ENCODE measurements around the gene EHF.
"Not testable (repeated sequence)": the region's sequence is repeated elsewhere in the genome, so short reads cannot be mapped to it uniquely, and the experiment has no call there.

EHF gene

DNA sequence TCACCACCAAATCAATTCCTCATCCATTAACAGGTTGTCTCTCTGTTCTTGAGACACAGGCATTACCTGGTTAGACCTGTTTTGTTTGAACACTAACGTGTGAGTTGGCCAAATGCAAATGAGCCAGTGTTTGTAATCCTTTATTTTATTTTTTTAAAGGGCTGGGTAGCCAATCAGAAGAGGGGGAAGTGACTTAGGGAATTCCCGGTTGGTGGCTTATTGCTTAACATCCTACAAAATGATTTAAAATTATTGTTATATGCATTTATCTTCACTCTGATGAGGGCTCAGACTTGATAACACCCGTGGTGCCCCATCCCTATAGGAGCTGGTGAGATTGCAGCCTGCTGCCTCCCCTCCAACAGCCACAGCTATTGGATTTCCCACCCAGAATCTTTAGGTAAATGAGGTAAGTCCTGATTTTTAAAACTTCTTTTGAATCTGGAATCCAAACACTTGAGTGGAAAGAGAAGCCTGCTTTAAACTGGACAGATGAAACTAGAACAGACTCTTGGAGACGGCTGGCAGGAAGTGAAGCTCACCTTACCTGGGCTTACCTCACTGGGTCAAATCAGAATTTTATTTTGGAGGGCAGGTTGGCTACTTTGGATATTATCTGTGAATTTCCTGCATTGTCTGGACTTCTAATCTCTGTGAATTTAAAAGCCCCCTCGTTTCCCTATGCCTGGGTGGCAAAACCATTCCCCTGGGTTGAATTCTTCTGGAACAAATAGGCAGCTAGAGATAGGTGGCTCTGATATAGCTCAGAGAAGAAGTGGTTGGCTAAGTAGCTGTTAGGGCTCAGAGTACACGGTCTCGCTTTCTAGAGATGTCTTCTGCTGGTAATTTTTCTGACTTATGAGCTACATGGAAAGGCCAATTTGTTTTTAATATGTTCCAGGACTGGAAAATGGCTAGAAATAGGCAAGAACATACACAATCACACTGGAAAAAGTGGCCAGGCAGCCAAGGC, at the start of gene EHF:
EHF (plus strand) TSS at position 274 of the 973 bp plus-strand sequence. CDS start 21,538 bp downstream, outside the sequence.
- Mint-ChIP-seq H3K4me1 (no peaks in the 10 kb centered on the region), H3K36me3 (peaks cover 1% of the 10 kb centered on the region), H3K27ac (no peak within 1 kb of the TSS), H3K9me3 (no peaks in the 10 kb centered on the region), H3K4me3 (no peak within 1 kb of the TSS), H3K27me3 (peaks cover 7% of the 10 kb centered on the region)

DNA sequence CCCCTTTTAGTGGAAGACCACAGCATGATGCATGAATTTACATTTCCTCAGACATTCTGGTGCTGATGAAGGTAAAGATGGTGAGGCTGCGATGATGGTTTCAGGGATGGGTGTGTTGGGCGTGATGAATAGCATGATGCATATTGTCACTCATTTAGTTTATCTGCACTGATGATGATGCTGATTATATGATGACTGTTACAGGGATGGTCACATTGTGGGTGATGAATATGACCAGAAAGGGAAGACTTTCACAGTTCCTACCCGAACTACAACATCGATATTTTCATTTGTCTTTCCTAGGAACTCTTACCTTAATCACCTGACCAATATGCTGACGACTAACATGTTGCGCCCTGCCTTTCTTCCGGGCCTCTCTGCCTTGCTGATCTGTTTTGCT, 47.4 kb upstream of the EHF start:
- Mint-ChIP-seq H3K36me3 (no peaks in the 10 kb centered on the region), H3K27me3 (peaks cover 29% of the 10 kb centered on the region), H3K4me1 (no peaks in the 10 kb centered on the region), H3K9me3 (no peaks in the 10 kb centered on the region), H3K4me3 (no peak overlapping the region), H3K27ac (no peak overlapping the region)

DNA sequence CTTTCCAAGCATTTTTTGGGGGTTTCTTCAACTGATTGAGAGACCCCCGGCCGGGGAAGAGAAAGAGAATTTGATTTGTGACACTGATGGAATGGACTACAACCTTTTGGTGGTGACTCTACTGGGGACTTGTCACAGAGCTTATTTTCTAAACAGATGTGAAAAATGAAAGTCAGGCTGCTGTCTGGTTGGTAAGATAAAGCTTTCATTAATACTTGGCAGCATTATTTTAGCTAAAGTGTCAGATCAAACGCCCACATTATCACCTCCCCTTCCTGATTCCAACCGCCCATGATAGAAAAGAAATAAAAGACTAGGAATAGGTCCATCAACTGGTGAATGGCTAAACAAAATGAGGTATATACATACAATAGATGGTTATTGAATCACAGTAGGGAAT, 45.6 kb upstream of the EHF start:
- peaks cover 33% of the 10 kb centered on the region for H3K27me3 Mint-ChIP-seq
- no peak overlapping the region for H3K4me3 Mint-ChIP-seq
- no peak overlapping the region for H3K27ac Mint-ChIP-seq
- H3K9me3 Mint-ChIP-seq = no peaks in the 10 kb centered on the region
- H3K36me3 Mint-ChIP-seq = no peaks in the 10 kb centered on the region
- H3K4me1 Mint-ChIP-seq = no peaks in the 10 kb centered on the region

DNA sequence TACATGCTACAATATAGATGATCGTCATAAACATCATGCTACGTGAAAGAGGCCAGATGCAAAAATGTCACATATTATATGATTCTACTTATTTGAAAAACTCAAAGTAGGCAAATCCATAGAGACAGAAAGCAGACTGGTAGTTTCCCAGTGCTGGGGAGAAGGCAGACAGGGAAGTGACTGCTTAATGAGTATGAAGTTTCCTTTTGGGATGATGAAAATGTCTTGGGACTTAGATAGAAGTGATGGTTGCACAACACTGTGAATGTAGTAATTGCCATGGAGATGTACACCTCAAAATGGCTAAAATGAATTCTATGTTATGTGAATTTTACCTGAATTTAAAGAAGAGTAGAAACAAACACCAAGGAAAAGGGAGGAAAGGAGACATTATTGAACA, 45.2 kb upstream of the EHF start:
- no peak overlapping the region for H3K27ac Mint-ChIP-seq
- H3K36me3 Mint-ChIP-seq = no peaks in the 10 kb centered on the region
- H3K9me3 Mint-ChIP-seq = no peaks in the 10 kb centered on the region
- no peak overlapping the region for H3K4me3 Mint-ChIP-seq
- no peaks in the 10 kb centered on the region for H3K4me1 Mint-ChIP-seq
- H3K27me3 Mint-ChIP-seq = peaks cover 31% of the 10 kb centered on the region

DNA sequence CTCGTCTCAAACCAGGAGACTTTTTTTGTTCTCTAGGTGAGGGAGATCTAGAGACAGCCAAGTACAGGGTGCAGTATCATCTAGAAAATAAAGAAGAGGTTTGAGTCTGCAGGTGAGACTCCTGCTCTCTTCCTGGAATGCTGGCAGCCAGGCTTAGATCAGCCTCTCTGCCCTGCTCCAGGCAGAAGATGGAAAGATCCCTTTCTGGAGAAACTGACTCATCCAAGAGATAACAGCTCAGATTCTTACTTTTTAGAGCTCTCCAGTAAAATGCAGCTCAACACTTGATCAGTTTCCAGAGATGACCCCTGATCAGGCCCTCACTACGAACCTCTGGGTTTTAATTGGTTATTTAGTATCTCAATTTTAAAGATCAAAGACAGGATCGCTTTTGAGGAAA, 44.6 kb upstream of the EHF start:
- Mint-ChIP-seq H3K4me3 (no peak overlapping the region), H3K27ac (no peak overlapping the region), H3K36me3 (no peaks in the 10 kb centered on the region), H3K4me1 (no peaks in the 10 kb centered on the region), H3K27me3 (peaks cover 32% of the 10 kb centered on the region), H3K9me3 (no peaks in the 10 kb centered on the region)

DNA sequence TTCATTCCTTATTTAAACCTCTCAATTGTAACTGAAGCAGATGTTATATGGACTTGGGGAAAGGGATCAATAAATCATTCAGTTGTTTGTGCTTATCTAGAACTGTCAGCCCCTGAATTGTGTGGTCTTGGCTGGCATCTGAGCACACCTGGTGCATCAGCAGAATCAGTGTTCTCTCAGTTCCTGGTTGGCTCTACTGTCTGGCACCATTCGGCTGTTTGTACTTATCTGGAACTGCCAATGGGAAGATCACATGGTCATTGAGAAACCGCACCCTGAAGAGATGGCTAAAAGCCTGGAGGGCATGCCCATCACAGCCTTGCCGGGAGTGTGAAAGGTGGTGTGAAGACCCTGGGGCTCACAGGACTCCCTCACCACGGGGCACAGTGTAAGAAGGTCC, 37.1 kb upstream of the EHF start:
- H3K4me3 Mint-ChIP-seq = no peak overlapping the region
- peaks cover 3% of the 10 kb centered on the region for H3K4me1 Mint-ChIP-seq
- H3K36me3 Mint-ChIP-seq = no peaks in the 10 kb centered on the region
- no peaks in the 10 kb centered on the region for H3K9me3 Mint-ChIP-seq
- H3K27me3 Mint-ChIP-seq = peaks cover 13% of the 10 kb centered on the region
- no peak overlapping the region for H3K27ac Mint-ChIP-seq

DNA sequence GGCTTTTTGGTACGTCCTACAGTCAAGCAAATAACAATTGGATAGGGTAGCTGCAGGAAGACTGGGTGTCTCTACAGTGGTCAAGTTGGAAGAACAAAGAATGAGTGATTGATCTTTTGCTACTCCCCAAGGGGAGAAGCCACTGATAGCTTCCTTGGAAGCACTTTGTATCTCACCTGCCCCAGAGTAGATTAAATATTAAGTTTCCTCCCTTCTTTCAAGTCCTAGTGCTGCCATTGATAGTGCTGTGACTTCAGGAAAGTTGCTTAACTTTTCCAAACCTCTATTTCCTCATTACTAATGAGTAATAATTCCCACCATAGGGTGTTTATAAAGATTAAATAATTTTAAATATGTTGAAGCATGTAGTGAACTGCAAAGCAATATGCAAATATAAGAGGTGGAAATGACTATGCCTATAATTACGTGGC, 35.6 kb upstream of the EHF start:
- H3K27ac Mint-ChIP-seq = no peak overlapping the region
- no peaks in the 10 kb centered on the region for H3K9me3 Mint-ChIP-seq
- no peaks in the 10 kb centered on the region for H3K36me3 Mint-ChIP-seq
- no peak overlapping the region for H3K4me3 Mint-ChIP-seq
- peaks cover 3% of the 10 kb centered on the region for H3K4me1 Mint-ChIP-seq
- H3K27me3 Mint-ChIP-seq = peaks cover 10% of the 10 kb centered on the region

DNA sequence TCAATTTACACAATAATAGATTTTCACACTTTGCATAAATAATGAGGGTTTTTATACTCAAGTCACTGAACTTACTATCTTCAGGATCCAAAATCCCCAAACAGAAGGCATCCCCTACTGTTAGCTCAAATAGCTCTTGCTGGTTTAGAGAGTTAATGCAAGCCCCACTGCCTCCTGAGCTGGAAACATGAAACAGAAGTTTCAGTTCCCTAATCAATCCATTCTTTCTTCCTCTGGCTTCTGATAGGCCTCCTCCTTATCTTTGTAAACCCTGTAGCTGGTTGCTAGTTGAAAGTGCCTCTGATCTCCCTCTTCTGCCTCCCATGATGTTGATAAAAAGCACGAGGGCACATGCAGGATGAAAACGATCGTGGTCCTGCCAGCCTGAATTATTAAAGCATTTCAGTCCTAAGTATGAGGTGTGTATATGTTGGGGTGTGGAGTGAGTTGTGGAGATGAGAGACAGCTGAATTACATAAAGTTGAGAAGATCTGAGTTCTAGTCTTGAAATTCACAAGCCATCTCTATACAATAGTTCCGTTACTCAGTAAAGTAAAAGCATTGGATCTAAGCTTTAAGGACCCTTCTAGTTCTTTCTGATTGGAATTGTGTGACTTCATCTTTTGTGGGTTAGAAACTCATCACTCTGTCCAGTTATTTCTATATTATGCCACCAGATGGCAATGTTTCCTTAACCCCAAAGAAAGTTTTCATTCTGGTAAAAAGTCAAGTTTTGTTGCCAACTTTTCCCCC, 35.0 kb upstream of the EHF start:
- H3K36me3 Mint-ChIP-seq = no peaks in the 10 kb centered on the region
- peaks cover 3% of the 10 kb centered on the region for H3K4me1 Mint-ChIP-seq
- no peak overlapping the region for H3K27ac Mint-ChIP-seq
- H3K27me3 Mint-ChIP-seq = peaks cover 7% of the 10 kb centered on the region
- no peaks in the 10 kb centered on the region for H3K9me3 Mint-ChIP-seq
- H3K4me3 Mint-ChIP-seq = no peak overlapping the region

DNA sequence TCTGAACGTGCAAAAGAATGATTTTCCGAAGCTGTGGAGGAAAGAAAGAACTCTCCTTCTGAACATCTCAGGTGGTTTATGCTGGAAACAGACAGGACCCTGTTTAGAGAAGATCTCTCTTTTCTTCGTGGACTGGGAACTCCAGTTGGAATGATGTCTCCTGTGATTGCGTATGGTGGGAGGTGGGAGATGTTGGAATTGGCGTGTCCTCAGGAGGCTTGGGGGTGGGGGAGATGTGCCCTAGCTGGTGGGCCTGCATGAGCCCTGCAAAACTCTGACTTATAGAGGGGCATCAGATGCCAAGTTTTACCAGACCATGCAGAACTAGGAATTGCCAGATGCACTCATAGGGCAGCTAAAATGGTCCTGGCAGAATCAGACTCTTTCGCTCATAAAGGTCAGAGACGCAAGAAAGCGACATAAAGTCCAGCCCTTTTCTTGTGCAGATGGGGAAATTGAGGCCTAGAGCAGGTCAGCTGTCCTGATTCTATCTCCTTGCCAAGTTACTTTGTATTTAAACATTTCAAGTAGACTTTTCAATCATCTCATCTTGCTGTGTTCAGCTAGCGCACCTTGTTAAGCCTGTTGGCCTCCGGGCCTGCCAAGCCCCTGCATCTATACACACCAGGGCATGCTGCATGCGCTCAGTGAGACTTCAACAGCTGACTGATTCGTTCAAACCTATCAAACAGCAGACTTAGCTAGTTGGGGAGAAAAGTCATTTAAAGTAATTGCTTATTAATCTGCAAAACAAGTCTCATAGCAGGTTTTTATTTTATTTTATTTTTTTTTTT, 34.2 kb upstream of the EHF start:
- H3K27me3 Mint-ChIP-seq = peaks cover 9% of the 10 kb centered on the region
- H3K36me3 Mint-ChIP-seq = no peaks in the 10 kb centered on the region
- H3K4me3 Mint-ChIP-seq = no peak overlapping the region
- peaks cover 3% of the 10 kb centered on the region for H3K4me1 Mint-ChIP-seq
- no peak overlapping the region for H3K27ac Mint-ChIP-seq
- no peaks in the 10 kb centered on the region for H3K9me3 Mint-ChIP-seq

DNA sequence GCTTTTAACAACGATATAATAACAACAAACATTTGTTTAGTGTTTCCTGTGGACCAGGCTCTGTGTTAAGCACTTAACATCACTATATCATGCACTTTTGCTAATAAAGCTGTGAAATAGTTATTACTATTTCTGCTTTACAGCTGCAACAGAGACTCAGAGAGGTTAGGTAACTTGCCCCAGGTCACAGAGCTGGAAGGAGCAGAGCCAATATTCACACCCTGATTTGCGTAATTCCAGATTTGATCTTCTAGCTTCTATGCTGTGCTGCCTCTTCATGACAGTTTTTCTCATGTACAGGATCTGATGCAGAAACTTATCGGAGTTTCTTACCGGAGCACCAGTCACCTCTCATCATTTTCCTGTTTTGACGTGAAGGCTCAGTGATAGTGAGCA, 33.6 kb upstream of the EHF start:
- Mint-ChIP-seq H3K27ac (no peak overlapping the region), H3K4me1 (peaks cover 3% of the 10 kb centered on the region), H3K36me3 (no peaks in the 10 kb centered on the region), H3K9me3 (no peaks in the 10 kb centered on the region), H3K27me3 (peaks cover 10% of the 10 kb centered on the region), H3K4me3 (no peak overlapping the region)

DNA sequence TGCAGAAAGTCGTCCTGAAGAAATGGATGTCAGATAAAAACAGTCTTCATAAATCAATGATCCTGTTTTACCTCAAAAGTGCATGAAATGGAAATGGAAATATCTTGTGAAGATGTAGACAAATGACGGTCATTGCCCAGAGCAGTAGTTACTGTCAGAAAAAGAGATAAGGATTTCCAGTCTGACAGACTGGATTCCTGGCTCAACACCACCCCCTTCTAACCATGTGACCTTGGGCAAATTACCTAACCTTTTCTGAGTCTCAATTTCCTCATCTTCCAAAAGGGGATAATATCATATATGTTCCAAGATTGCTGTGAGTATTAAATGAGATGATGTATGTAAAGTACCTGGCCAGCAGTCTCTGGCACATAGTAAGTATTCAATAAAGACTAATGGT, 32.9 kb upstream of the EHF start:
- H3K36me3 Mint-ChIP-seq = peaks cover 2% of the 10 kb centered on the region
- peaks cover 4% of the 10 kb centered on the region for H3K9me3 Mint-ChIP-seq
- H3K27ac Mint-ChIP-seq = no peak overlapping the region
- no peak overlapping the region for H3K4me3 Mint-ChIP-seq
- H3K4me1 Mint-ChIP-seq = peaks cover 3% of the 10 kb centered on the region
- peaks cover 17% of the 10 kb centered on the region for H3K27me3 Mint-ChIP-seq

DNA sequence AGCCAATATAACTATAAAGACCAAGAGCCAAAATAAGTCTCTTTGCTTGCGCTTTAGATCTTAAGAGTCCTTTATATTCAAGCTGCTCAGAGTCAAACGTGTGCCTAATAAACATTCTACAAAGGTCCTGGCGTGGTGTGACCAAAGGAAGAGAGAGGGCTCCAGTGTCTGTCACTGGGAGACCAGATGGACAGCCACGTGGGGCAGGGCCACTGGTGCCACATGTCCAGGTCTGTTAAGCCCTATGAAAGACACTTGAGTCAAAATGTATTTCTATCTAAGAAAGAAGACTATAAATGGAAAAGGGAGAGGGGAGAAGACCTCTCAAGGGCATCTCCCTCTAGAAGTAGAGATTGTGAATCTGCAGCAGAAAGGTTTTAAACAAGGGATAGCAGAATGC, 32.2 kb upstream of the EHF start:
- H3K9me3 Mint-ChIP-seq = peaks cover 9% of the 10 kb centered on the region
- H3K27ac Mint-ChIP-seq = no peak overlapping the region
- peaks cover 19% of the 10 kb centered on the region for H3K27me3 Mint-ChIP-seq
- peaks cover 3% of the 10 kb centered on the region for H3K4me1 Mint-ChIP-seq
- peaks cover 4% of the 10 kb centered on the region for H3K36me3 Mint-ChIP-seq
- no peak overlapping the region for H3K4me3 Mint-ChIP-seq

DNA sequence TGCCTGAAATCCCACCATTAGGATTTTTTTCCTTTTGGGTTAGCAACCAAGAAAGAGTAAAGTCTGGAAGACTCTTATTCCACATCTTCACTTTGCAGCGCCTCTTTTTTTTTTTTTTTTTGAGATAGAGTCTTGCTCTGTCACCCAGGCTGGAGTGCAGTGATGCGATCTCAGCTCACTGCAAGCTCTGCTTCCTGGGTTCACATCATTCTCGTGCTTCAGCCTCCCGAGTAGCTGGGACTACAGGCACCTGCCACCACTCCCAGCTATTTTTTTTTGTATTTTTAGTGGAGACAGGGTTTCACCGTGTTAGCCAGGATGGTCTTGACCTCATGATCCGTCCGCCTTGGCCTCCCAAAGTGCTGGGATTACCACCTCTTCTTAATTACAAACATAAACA, 31.7 kb upstream of the EHF start:
- not testable (repeated sequence) for H3K36me3 Mint-ChIP-seq, H3K27ac Mint-ChIP-seq, H3K4me3 Mint-ChIP-seq, H3K4me1 Mint-ChIP-seq
- H3K27me3 Mint-ChIP-seq = peaks cover 22% of the 10 kb centered on the region
- H3K9me3 Mint-ChIP-seq = peaks cover 13% of the 10 kb centered on the region

DNA sequence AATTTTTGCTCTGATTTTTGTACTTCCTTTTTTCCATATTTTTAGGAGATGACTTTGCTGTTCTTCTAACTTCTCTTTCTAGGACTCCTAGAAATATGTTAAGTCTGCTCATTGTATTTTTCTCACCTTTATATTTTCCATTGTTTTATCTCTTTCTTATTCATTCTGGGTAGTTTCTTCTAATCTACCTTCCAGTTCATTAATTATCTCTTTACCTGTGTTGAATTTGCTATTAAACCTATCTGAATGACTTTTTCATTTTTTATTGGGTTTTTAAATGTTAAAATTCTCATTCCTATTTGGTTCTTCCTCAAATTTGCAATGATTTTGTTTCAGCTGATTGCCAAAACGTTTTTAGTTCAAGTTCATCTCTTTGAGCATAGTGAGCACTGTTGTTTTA, 27.8 kb upstream of the EHF start:
- Mint-ChIP-seq H3K4me3 (no peak overlapping the region), H3K27me3 (peaks cover 20% of the 10 kb centered on the region), H3K4me1 (no peaks in the 10 kb centered on the region), H3K9me3 (peaks cover 13% of the 10 kb centered on the region), H3K27ac (no peak overlapping the region), H3K36me3 (peaks cover 4% of the 10 kb centered on the region)

DNA sequence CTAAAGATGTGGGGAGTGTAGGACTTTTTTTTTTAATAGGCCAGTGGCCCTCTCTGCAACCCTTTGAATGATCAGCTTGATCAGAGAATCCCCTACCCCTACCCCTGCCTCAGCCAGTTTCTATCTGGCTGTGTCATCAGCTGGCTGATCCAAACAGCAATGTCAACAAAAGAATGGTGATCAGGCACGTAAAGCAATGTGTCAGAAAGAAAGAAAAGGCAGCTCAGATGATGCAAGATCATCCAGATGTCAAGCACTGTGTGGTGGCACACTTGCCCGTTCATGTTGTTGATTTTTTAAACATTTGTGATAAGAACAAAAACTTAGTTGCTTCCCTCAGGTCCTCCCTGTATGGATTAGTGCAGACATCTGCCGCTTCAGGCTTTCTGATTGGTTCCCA, 26.3 kb upstream of the EHF start:
- H3K27me3 Mint-ChIP-seq = peaks cover 22% of the 10 kb centered on the region
- peaks cover 4% of the 10 kb centered on the region for H3K36me3 Mint-ChIP-seq
- H3K9me3 Mint-ChIP-seq = peaks cover 13% of the 10 kb centered on the region
- no peak overlapping the region for H3K4me3 Mint-ChIP-seq
- no peak overlapping the region for H3K27ac Mint-ChIP-seq
- H3K4me1 Mint-ChIP-seq = peaks cover 3% of the 10 kb centered on the region
